ENCODE results near the gene SETD2. TPM values are rescaled to one million over a fixed set of nuclear protein-coding genes. Genes with fewer than 3 reads are reported as not detected.

Gene SETD2
- total RNA-seq, 2 experiments from 2014 or later = 55.7 to 74.5 TPM

GRCh38 chr3:47128137-47128536, 35.8 kb downstream of the SETD2 start:
- Histone ChIP-seq H3K4me1 (ENCODE audit: insufficient read depth, low read length, poor library complexity, severe bottlenecking) (no peaks in the 10 kb centered on the region), H3K9me2 (ENCODE audit: insufficient read depth, low read length) (no peaks in the 10 kb centered on the region), H4K20me1 (ENCODE audit: insufficient read depth, low read length) (no peaks in the 10 kb centered on the region; the same call in 1 of the 2 replicates), H3K79me2 (ENCODE audit: insufficient read depth, low read depth, low read length) (peaks cover 95% of the 10 kb centered on the region), H3K4me3 (ENCODE audit: low read depth, low read length, poor library complexity, severe bottlenecking) (no peak overlapping the region), H2AFZ (ENCODE audit: low read length) (no peak overlapping the region), H3K9me3 (ENCODE audit: low read length) (no peaks in the 10 kb centered on the region), H3K27ac (ENCODE audit: low read depth, low read length, poor library complexity, severe bottlenecking) (no peak overlapping the region), H3K4me2 (ENCODE audit: low read length) (no peak overlapping the region), H3K36me3 (ENCODE audit: insufficient read depth, low read length) (peaks cover 76% of the 10 kb centered on the region)
- BruUV-seq (replicated peaks) = no TSS peak
- intact Hi-C loops (cut with micrococcal nuclease; ENCODE audit: unreplicated experiment) = no loop called here
- ChIA-PET POLR2A (interaction anchor here (0.5 kb wide), 2 partner anchors 18 to 22 kb away, joined by 4 read pairs; no protein-coding TSS in a partner anchor), CTCF (ENCODE audit: unreplicated experiment) (no interaction called here)
- TF ChIP-seq EZH2phosphoT487 (IDR thresholded peaks at IDR 0.05; ENCODE audit: borderline replicate concordance, low read depth, low read length) = no peak
- TF ChIP-seq CTCF (conservative IDR thresholded peaks at IDR 0.05; ENCODE audit: low read length) = no peak
- no peak for DNase-seq (ENCODE audit: low spot score)

DNA sequence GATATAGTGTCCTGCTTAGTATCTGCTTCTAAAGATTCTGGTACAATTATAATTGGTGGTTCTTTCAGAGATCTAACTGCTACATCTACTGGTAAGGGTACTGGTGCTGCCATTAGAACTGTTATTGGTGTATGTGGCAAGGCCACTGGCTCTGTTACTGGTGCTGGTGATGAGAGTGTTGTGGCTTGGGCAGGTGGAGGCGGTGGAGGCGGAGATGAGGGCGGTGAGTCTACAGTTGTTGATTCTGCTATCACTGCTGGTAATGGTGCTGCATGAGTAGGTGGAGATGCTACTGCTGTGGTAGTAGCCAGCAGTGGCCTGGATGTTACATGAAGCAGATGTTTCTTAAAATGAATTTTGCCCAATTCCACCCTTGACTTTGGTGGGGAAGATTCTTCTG, 40.1 kb downstream of the SETD2 start:
- intact Hi-C loops (cut with micrococcal nuclease; ENCODE audit: unreplicated experiment) = no loop called here
- H3K79me2 ChIP-seq (ENCODE audit: insufficient read depth, low read depth, low read length) = peaks cover 80% of the 10 kb centered on the region
- H2AFZ ChIP-seq (ENCODE audit: low read length) = no peak overlapping the region
- TF ChIP-seq EZH2phosphoT487 (IDR thresholded peaks at IDR 0.05; ENCODE audit: borderline replicate concordance, low read depth, low read length) (no peak), CTCF (conservative IDR thresholded peaks at IDR 0.05; ENCODE audit: low read length) (no peak)
- no peaks in the 10 kb centered on the region for H3K4me1 ChIP-seq (ENCODE audit: insufficient read depth, low read length, poor library complexity, severe bottlenecking)
- no peak overlapping the region for H3K4me2 ChIP-seq (ENCODE audit: low read length)
- no peaks in the 10 kb centered on the region for H3K9me2 ChIP-seq (ENCODE audit: insufficient read depth, low read length)
- ChIA-PET CTCF (ENCODE audit: unreplicated experiment) (no interaction called here), POLR2A (interaction anchor here (1.0 to 1.2 kb wide), 2 partner anchors 11 to 18 kb away, joined by 3 read pairs; no protein-coding TSS in a partner anchor)
- H3K27ac ChIP-seq (ENCODE audit: low read depth, low read length, poor library complexity, severe bottlenecking) = no peak overlapping the region
- no peak overlapping the region for H3K4me3 ChIP-seq (ENCODE audit: low read depth, low read length, poor library complexity, severe bottlenecking)
- peaks cover 98% of the 10 kb centered on the region for H3K36me3 ChIP-seq (ENCODE audit: insufficient read depth, low read length)
- peaks cover 26% of the 10 kb centered on the region; the same call in 1 of the 2 replicates for H3K9me3 ChIP-seq (ENCODE audit: low read length)
- DNase-seq (ENCODE audit: low spot score) = no peak
- no peaks in the 10 kb centered on the region for H4K20me1 ChIP-seq (ENCODE audit: insufficient read depth, low read length)
- BruUV-seq (replicated peaks) = no TSS peak

- DNase-seq (ENCODE audit: low spot score) = no peak
- Histone ChIP-seq H4K20me1 (ENCODE audit: insufficient read depth, low read length) (no peaks in the 10 kb centered on the region), H3K79me2 (ENCODE audit: insufficient read depth, low read depth, low read length) (peaks cover 72% of the 10 kb centered on the region), H2AFZ (ENCODE audit: low read length) (no peak overlapping the region), H3K9me2 (ENCODE audit: insufficient read depth, low read length) (no peaks in the 10 kb centered on the region), H3K27ac (ENCODE audit: low read depth, low read length, poor library complexity, severe bottlenecking) (no peak overlapping the region), H3K36me3 (ENCODE audit: insufficient read depth, low read length) (peaks cover 93% of the 10 kb centered on the region), H3K4me3 (ENCODE audit: low read depth, low read length, poor library complexity, severe bottlenecking) (no peak overlapping the region), H3K4me1 (ENCODE audit: insufficient read depth, low read length, poor library complexity, severe bottlenecking) (no peaks in the 10 kb centered on the region), H3K9me3 (ENCODE audit: low read length) (peaks cover 26% of the 10 kb centered on the region; the same call in 1 of the 2 replicates), H3K4me2 (ENCODE audit: low read length) (no peak overlapping the region)
- TF ChIP-seq CTCF (conservative IDR thresholded peaks at IDR 0.05; ENCODE audit: low read length) (no peak), EZH2phosphoT487 (IDR thresholded peaks at IDR 0.05; ENCODE audit: borderline replicate concordance, low read depth, low read length) (no peak)
- ChIA-PET CTCF (ENCODE audit: unreplicated experiment) (no interaction called here), POLR2A (no interaction called here)
- intact Hi-C loops (cut with micrococcal nuclease; ENCODE audit: unreplicated experiment) = no loop called here
- no TSS peak for BruUV-seq (replicated peaks)
Measured at GRCh38 chr3:47121409-47121808, 42.5 kb downstream of the SETD2 start.
